SK-MEL-5 (cell line): ENCODE measurements around the gene SEMA7A. TPM values are rescaled to one million over a fixed set of nuclear protein-coding genes. Genes with fewer than 3 reads are reported as not detected.

Source experiments
- DNase-seq: peaks from one replicate; pipeline ENCODE4 v3.0.0-alpha.2; 2016; ENCODE audit warnings: low read depth, low spot score
- in situ Hi-C: cut with HindIII; loops from 2 replicates; pipeline ENCODE4 v1.10.0; 2016; ENCODE audit warnings: low sequenced_read_pairs, high pct_unique_total_duplicates, low pct_unique_long_range_greater_than_20kb
- total RNA-seq: library from RNA; depleted of rRNA; stranded (reverse); fragments of >200 nt; shearing (Covaris generic); gene quantifications from 2 replicates; pipeline ENCODE4 v1.2.3, GENCODE V29; 2014

The SEMA7A gene
- total RNA-seq, 1 experiment from 2014 or later: 15.5 TPM

DNA sequence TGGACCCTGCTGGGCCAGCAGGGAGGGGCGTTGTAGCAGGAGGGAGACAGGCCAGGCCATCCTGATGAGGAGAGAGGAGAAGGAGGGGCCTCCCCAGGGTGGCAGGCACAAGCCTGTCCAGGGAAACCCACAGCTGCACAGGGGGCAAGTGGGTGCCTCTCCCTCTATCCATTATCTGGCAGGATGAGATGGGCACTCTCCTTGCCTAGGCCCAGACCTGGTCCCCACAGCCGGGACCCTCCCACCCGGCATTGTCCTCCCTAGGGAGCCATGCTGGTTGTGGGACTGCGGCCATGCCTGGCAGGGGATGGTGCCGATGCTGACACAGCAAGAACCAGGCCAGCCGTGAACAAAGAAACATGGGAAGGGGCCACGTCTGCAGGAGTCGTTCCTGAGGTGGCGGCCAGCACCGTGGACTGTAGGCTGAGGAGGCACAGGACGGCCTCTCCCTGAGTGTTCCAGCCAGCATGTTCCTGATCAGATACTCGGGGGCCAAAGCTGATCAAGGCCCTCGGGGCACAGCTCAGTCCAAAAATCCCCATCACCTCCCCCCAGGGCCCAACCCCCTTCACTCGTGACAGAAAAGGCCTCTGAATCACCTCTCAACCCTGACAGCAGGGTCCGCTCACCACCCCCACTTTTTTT is 47.1 kb downstream of the SEMA7A start:
- in situ Hi-C loops: no loop called here

DNA sequence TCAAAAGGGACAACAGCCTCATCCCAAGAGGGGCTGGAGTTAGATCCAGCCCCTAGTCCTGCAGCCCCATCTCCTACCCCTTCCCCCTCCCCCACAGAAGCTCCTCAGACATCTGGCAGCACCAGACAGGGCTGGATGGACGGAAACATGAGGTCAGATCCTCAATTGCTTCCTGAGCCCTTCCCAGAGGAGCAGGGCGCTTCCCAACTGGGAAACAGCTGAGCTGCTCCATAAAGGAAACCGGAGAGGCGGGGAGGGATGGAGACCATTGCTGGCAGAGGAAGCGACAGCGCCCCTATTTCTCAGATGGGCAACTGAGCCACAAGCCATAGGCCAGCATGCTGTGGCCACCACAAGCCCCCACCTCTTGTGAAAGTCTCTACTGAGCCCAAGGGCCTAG is 48.0 kb downstream of the SEMA7A start:
- in situ Hi-C loops: no loop called here

More for the DNA sequence above, 47.1 kb downstream of the SEMA7A start:
- no peak for DNase-seq

GRCh38 chr15:74384881-74385643 is 48.7 kb downstream of the SEMA7A start:
- no peak for DNase-seq
- in situ Hi-C loops: no loop called here

More for the DNA sequence above, 48.0 kb downstream of the SEMA7A start:
- no peak for DNase-seq

DNA sequence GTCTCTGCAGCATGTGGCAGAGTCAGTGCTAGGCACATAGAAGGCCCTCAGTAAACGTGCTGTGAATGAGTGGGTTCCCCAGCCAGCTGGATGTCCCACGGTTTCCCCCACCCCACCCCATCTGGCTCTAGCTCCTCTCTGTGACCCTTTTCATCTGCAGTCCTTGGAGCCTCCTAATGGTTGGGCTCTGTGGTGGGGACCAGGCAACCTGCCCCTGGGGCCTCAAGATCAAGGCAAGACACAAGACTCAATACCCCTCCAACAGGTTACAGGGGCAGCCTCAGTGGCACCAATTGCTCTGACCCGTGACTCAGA is 49.2 kb downstream of the SEMA7A start:
- no peak for DNase-seq
- in situ Hi-C loops: no loop called here

GRCh38 chr15:74383695-74384565 is 49.8 kb downstream of the SEMA7A start:
- in situ Hi-C loops: no loop called here
- DNase-seq: no peak

GRCh38 chr15:74383286-74383685 is 50.5 kb downstream of the SEMA7A start:
- DNase-seq: no peak
- in situ Hi-C loops: no loop called here

DNA sequence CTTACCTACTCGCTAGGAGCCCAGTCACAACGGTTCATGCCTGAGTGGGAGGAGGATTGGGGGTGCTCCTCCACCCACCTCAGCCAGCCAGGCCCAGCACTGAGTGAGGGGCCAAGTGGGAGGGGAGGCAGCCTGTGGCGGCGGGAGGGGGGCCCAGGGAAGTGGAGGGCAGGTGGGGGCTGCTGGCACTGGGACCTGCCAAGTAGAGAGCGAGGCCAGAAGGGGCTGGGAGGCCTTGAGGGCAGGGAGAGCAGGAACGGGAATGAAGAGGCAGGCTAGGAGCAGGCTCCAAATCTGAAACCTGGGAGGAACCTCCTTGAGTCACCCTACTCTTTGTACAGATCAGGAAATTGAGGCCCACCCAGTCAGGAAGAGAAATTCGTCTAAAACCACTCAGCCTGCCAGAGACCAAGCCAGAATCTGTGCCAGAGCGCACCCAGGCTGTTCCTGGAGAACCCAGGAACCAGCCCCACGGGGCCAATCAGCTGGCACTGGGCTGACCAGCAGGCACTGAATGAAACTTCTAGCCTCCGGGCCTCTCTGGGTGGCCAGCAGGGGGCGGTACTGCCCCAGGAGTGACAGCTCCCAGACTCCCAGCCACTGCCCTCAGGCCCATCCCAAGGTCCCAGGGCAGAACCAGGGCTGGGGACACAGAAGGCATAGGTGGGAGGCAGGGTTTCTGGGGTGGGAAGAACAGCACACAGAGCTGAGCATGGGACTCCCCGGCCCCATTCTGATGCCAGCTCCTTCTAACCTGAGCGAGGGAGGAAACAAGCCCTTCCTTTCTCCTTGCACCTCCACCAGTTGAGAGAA is 51.5 kb downstream of the SEMA7A start:
- peak; percentile 88 for DNase-seq
- in situ Hi-C loops: no loop called here

DNA sequence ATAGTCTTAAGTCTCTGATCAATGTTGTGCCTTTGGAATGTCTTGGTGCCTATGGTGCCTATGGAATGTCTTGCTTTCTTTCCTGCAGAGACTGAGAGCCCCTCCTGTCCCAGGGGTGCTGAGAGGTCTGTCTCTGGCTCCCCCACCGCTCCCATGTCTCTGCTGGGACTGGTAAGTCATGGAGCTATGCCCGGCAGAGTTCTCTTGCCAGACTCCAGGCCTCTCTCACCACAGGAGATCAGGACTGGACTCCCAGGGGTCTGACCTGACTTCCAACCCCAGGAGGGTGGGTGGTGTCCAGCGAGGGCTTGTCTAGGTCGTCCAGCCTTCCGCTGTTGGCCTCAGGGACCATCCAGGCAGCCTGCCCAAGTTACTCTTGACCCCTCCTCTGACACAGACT is 52.3 kb downstream of the SEMA7A start:
- DNase-seq: no peak
- in situ Hi-C loops: no loop called here

DNA sequence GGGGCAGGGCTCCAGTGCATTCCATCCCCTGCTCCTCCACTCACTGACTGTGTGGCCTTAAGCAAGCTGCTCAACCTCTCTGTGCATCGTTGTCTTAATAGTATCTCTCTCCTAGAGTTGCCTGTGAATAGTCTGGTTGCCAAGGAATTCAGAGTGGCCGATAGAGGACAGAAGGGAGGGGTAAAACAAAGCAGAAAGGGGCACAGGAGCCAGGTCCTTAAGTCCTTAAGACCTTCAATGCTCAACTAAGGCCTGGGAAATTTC is 52.6 kb downstream of the SEMA7A start:
- no peak for DNase-seq
- in situ Hi-C loops: no loop called here

GRCh38 chr15:74380361-74381189 is 53.2 kb downstream of the SEMA7A start:
- DNase-seq: no peak
- in situ Hi-C loops: no loop called here

- in situ Hi-C loops: no loop called here
- no peak for DNase-seq
These were observed 54.9 kb downstream of the SEMA7A start for GRCh38 chr15:74378848-74379247.

GRCh38 chr15:74377831-74378766 is 55.7 kb downstream of the SEMA7A start:
- in situ Hi-C loops: no loop called here
- no peak for DNase-seq

- no peak for DNase-seq
- in situ Hi-C loops: no loop called here
These were observed 56.8 kb downstream of the SEMA7A start for GRCh38 chr15:74376825-74377581.

DNA sequence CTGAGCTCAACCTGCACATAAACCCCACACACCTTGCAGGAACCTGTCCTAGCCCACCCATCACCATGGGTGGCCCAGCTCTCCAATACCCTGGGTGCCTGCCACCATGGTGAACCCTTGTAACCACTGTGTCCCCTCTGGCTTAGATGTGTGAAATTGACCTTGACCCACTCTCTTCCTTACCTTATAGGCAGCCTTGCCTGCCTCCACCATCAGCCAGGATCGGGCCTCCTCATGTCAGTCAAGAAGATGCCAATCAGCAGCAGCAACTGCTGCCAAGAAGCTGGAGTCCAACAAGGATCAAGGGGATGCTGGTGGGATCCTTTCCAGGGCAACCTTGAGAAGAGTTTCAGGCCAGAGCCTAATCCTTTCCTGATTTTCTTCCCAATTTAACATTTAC is 57.5 kb downstream of the SEMA7A start:
- DNase-seq: no peak
- in situ Hi-C loops: no loop called here

- in situ Hi-C loops: no loop called here
- DNase-seq: peak; percentile 88
These were observed 58.5 kb downstream of the SEMA7A start for GRCh38 chr15:74375303-74375693.
